DMS114 treated with DMSO at 0.1 percent for 48 hours (cell line): ENCODE data around the gene CAMTA1.
"Not testable (repeated sequence)": the region's sequence is repeated elsewhere in the genome, so short reads cannot be mapped to it uniquely, and the experiment has no call there.

ENCODE experiments used
- DNase-seq: peaks from one replicate; lab custom pipeline; 2025; ENCODE audit not compliant: unreplicated experiment; lab: John Stamatoyannopoulos, UW

CAMTA1 gene

DNA sequence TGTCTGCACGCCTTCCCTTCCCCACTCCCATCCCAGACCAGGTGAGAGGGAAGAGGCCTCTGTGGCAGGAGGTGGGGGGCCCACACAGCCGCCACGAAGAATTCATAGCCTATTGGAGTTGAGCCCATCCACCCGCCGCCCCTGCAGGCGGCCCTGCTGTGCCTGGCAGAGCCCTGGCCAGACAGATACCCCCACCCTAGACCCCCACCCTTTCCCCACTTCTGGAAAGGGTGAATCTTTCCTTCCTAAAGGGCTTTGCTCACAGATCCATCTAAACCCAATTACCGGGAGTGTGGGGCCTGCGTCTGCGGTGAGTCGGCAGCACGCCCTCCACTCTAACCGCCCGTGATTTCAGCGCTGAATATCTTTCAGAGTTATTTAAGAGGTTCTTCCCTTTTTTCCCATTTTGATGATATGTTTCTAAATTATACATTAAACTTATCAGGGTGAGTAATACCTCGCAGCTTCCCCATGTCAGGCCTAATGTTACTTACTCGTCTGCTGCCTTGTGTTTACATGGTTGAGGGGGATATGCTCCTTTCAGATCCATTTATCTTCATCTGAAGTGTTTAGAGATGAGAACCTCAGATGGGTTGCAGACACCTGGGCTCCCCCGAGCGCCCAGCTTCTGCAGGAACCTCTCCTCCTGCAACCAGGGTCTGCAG lies 802.0 kb downstream of the CAMTA1 start:
- no peak for DNase-seq

DNA sequence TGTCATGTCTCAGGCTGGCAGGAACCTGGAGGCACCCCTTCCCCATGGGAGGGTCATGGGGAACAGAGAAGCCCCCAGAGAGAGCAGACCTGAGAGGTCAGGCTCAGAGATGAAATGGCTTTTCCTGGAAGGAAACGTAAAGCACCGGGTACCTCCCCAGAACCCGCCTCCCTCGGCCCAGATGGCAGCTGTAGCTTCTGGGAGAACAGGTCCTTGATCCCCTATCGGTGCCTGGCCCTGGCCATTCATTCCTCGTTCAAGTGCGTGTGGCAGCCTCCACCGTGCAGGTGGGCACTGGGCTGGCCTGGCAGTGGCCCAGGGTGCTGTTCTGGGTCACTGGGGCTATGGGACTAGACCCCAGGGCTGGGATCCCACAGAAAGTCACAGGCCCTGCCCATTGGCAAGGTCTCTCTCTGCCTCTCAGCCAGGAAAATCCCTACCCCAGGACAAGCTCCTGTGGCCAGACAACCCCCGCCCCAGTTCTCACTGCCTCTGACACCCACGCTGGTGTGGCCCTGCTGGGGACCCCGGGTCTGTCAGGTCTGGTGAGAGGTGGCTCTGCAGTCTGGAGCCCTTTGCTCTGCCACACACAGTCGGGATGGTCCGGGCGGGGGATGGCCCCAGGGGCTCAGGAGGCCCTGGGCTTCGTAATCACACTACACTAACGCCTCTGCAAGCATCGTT lies 802.7 kb downstream of the CAMTA1 start:
- DNase-seq: no peak

DNA sequence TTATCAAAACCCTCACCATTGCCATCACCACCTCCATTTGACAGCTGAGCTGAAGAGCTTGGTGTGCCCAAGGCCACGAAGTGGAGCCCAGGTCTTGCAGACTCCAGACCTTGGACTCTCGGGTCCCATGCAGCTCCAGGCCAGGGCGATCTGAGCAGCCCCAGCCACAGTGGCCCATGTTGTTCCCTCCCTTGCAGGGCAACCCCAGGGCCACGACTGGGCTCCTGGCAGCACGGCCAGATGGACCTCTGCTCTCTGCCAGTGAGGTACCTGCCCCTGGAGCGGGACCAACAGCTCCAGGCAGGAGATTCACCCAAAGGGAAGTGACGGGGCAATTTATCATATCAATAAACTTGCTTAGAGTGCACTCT lies 803.2 kb downstream of the CAMTA1 start:
- DNase-seq: no peak

DNA sequence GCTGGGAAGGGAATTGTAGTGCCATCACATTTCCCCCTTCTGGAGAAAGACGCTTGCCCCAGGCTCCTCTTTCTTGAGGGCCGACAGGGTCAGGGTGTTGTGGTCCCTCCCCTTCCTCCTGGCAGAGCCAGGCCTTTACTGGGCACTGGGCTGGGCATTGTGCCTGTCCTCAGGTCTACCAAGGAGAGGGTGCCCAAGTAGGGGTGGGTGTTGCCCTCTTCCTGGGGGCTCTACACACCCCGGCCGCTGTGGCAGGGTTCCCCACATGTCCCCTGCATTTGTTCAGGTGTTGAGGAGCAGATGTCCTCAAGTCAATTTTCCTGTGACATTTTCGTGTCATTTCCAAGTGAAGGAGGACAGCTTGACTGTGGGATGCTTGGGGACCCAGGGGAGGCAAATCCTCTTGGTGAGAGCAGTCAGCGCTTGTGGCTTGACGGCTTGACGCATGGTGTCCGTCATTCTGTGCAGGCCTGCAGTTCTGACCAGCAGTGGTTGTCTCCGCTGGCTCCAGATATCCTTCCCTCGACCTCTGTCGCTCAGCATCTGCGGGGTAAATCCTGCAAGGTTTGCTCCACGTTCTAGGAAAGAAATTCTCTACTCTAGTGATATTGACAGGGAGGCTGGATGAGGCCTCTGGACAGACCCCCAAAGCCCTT lies 804.0 kb downstream of the CAMTA1 start:
- DNase-seq: no peak

DNA sequence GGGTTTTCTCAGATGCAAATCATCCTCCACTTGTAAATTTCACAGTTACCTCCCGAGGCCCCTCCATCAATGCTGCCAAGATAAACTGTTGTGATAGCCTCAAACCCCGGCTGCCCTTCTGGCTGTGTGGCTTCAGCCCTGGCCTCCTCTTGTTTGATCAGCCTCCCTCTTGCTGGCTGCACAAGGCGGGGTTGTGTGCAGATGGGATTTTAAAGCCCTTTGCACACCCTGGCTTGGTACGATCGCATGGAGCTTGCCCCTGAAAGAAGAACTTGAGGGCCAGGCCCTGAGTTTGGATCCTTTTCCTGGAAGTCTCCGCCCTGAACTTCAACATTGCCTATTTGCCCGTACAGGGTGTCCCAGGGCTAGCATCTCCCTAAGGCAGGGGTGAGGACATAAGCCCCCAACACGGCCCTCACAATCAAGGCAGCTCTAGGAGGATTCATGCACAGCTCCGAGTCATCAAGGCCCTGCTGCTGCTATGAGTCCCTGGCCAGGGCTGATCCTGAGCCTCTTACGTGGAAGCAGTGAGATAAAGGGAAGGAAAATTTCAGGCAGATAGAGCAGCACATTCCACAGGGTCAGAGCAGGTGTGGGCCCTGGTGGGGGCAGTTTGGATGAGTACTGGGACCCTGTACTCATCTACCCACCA lies 804.6 kb downstream of the CAMTA1 start:
- no peak for DNase-seq

DNA sequence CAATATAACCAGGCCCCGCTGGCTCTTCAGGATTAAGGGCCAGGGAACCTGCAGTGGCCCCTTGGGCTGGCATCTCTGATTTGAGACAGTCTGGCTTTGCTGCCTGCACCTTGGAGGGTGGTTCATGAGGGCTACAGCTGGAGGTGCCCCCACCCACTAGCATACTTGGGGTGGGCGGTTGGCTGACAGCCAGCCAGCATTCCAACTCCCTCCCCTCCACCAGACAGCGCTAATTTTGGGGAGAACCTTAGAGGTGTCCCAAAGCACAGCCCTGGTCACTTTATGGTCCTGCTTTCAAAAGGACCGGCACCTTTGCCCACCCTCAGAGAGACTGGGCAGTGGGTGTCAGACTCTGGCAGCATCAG lies 805.2 kb downstream of the CAMTA1 start:
- DNase-seq: no peak

DNA sequence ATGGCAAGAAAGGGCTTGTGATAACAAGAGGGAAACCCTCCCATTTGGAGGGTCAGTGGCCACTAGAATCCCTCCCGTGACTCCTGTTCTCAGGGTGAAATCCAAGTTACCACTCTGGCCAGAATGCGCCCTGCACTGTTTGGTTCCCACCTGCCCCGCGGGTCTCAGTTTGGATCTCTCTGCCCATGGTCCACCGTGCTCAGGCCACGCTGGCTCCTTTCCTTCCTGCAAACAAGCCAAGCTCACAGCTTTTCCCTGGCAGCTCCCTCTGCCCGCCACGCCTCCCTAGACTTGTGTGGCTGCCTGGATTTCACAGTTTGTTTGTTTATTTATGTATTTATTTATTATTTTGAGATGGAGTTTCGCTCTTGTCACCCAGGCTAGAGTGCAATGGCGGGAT lies 806.3 kb downstream of the CAMTA1 start:
- DNase-seq: no peak

DNA sequence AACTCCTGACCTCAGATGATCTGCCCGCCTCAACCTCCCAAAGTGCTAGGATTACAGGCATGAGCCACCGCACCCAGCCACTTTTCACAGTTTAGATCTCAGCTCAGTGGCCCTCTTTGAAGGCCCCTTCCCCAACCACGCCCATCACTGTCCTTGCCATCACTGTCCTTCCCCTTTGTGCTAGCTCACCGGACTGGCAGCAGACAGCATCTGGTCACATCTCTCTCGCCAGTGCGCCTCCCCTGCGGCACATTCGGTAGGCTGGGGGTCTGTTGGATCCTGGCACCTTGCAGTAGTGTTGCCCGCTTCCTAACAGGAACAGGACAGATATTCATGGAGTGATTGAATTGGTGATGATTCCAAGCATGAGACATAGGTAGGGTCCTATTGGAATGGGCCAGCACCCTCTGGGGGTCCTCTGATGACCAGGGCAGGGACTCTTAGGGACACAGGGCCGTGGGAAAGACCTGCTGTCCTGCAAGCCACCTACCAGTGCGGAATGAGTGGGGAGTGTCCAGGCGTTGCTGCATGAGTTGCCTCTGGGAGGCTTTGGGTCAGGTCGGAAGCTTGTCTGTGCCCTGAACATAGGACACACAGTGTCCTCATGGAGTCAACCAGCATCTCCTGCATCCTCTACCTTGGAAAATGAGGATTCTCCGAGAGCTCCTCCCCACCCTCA lies 807.0 kb downstream of the CAMTA1 start:
- no peak for DNase-seq

DNA sequence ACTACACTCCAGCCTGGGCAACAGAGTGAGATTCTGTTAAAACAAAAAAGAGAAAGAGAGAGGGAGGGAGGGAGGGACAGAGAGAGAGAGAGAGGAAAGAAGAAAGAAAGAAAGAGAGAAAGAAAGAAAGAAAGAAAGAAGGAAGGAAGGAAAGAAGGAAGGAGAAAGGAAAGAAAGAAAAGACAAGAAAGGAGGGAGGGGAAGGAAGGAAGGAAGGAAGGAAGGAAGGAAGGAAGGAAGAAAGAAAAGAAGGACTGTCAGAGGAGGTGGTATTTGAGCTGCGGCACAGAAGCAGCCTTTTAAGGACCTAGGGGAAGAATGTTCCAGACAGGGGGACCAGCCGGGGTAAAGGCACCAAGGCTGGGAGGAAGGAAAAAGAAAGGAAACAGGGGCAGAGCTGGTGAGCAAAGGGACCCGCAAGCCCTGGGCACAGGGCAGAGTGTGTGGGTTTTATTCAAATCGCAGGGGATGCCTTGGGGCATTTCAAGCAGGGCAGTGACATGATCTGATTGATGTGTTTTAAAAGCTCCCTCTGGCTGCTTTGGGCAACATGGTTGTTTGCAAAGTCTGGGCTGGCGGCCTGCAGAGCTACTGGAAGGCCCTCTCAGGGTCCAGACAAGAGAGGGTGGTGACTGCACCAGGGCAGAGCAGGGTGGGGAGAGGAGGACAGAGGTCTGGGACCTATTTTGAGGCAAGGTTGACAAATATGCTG lies 808.9 kb downstream of the CAMTA1 start:
- DNase-seq: no peak

DNA sequence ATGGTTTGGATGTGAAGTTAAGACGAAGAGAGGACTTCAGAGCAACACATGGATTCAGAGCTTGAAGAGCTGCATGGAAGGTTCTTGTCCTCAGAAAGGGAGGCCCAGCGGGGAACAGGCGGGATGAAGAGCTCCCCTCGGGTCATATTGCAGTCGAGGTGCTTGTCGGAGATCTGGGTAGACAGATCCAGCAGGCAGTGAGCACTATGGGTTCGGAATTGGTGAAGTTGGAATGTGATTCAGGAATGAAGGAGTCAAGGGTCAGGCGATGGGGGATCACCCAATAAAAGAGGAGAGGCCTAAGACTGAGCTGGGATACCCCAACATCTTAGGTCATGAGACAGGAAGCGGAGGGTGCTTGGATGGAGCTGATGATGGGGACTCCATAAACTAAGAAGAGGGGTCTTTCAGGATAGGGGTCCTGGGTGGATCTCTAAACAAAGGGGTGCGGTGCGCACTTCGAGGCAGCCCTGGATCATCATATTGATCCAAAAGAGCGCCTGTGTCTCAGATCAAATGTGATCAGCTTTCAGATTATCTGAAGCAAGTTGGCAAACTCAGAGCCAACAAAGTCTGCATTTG lies 809.6 kb downstream of the CAMTA1 start:
- no peak for DNase-seq

DNA sequence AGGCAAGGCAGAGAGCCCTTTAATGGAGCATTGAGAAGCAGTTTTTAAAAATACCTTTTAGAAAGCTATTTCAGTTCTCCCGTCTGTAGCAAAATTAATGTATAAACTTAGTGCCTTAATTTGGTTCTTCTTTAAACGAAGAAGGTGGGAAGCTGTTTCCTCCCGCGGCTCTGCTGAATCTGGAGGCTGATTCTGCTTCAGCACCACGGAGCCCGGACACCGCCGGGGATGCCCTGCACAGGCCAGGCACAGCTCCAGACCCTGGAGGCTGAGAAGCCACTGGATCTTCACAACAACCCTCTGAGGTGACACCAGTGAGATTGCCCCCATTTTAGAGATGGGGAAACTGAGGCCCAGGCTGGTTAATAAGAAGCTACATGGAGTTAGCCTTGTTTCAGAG lies 810.1 kb downstream of the CAMTA1 start:
- no peak for DNase-seq

DNA sequence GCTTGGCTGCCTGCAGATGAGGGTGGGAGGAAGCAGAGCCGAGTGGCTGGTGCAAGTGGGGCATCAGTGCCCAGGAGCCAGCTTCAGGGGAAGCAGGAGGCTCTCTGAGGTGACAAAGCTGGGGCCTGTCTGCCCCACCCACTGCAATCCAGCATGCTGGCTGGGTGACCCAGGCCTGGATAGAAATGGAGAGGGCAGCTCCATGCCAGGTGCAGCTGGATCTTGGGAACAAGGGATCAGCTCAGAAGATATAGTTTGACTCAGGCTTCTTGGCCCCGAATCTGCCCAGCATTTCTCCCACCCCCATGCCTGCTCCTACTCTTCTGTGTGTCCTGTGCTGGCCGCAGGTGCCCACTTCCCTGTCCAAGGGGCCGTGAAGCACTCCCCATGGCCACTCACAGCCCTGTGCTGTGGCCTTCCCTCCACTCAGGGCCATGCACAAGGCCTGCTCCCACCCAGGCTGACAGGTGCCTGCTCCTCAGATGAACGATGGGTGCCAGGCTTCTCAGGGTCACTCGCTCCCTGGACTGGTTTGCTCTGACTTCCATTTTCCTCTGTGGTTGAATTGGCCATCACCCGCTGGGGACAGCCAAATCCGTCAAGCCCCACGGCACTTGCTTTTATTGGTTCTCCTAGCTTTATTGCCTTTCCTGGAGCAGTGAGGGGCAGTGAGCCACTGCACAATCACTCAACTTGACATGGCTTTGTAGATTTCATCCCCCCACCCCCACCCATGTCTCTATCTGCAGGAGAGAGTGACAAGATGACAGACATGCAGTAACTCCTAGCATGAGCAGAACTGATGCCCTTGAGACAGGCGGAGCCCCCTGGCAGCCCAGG lies 811.1 kb downstream of the CAMTA1 start:
- no peak for DNase-seq

DNA sequence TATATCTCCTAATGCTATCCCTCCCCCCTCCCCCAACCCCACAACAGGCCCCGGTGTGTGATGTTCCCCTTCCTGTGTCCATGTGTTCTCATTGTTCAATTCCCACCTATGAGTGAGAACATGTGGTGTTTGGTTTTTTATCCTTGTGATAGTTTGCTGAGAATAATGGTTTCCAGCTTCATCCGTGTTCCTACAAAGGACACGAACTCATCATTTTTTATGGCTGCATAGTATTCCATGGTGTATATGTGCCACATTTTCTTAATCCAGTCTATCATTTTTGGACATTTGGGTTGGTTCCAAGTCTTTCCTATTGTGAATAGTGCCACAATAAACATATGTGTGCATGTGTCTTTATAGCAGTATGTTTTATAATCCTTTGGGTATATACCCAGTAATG lies 812.8 kb downstream of the CAMTA1 start:
- not testable (repeated sequence) for DNase-seq

DNA sequence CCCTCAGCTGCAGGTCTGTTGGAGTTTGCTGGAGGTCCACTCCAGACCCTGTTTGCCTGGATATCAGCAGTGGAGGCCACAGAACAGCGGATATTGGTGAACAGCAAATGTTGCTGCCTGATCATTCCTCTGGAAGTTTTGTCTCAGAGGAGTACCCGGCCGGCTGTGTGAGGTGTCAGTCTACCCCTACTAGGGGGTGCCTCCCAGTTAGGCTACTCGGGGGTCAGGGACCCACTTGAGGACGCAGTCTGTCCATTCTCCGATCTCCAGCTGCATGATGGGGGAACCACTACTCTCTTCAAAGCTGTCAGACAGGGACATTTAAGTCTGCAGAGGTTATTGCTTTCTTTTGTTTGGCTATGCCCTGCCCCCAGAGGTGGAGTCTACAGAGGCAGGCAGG lies 819.7 kb downstream of the CAMTA1 start:
- DNase-seq: not testable (repeated sequence)

DNA sequence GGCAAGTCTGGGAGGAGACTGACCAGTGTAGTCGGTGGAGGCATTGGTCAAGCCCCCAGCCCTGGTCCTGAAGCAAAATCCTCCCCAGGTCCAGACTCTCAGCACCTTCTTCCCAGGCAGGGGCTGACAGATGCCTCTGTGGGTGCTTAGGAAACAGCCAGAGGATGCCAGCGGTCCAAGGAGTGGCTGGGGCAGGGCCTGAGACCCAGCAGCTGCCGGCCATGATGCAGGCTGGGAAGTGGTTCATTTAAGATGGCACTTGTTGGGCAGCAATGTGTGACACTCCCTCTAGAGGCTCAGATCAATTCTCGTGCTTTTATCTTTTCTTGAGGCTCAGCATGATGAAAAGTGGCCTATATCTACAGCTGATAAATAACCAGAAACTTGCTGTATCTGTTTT lies 820.8 kb downstream of the CAMTA1 start:
- no peak for DNase-seq

DNA sequence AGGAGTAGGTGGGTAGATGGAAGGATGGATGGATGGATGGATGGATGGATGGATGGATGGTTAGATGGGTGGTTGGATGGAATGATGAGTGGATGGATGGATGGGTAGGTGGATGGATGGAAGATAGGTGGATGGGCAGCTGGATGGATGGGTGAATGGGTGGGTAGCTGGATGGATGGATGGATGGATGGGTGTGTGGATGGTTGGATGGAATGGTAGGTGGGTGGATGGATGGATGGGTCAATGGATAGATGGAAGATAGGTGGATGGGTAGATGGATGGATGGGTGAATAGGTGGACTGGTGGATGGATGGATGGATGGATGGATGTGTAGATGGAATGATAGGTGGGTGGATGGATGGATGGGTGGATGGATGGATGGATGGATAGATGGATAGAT lies 821.8 kb downstream of the CAMTA1 start:
- no peak for DNase-seq

DNA sequence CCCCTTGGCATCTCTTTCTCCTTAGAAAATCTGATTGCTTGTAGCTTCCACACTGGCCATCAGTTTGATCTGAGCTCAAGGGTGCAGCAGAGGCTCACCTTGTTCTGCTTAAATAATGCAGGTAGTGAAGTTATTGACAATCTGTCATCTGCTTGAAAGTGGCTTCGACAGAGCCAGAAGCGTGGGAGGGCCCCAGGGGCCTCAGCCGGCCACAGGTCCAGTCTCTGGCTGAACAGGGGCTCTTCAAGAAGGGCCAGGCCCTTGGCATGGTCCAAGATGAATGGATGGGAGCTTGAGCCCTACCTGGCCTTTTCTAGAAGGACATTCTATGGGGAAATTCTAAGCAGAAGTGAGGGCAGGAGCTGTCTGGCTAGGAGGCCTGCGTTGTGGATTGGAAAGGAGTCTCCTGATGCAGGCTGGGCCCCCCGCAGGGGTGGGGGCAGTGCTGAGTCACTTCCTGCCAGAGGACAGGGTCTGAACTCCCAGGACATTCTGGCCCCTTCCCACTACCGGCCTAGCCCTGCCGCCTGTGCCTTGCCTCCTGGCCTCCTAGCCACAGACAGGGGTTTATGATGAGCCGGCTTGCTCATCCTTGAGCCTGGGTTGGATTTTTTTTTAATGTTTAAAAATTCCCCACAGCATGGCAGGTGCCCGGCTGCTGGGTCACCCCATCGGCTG lies 823.5 kb downstream of the CAMTA1 start:
- DNase-seq: no peak

DNA sequence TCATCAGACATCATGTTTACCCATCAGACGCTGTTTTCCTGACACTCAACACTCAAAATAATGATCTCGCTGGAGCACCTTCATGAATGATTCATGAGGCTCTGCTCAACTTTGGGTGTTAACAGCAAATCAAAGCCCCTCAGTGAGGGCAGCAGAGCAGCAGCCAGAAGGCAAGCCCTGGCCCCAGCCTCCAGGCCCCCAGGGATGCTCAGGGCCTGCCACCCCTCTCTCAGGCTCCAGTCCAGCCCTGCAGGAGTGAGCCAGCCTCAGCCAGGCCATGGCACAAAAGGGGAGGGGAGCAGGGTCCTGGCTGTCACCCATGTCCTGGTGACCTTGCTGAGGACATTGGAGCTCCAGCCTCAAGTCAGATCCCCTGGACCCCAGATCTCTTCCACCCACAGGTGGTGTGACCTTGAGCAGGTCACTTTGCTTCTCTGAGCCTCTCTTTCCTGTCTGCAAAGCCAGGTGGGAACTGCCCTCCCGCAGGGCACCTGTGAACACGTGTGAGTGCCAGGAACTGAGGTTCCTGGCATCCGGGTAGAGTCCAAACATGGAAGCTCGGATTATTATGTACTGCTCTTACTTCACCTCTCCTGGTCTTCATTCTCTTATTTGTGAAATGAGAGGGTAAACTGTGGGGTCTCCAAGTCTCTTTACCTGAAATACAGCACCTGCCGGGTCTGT lies 824.2 kb downstream of the CAMTA1 start:
- DNase-seq: no peak
